T-helper 22 cell (primary cell): ENCODE measurements around the gene FCMR.
"Not testable (repeated sequence)": the region's sequence is repeated elsewhere in the genome, so short reads cannot be mapped to it uniquely, and the experiment has no call there.

Source experiments
- DNase-seq: peaks from one replicate; pipeline ENCODE4 v3.0.0-alpha.2; 2020; ENCODE audit warnings: low read depth

Gene FCMR

DNA sequence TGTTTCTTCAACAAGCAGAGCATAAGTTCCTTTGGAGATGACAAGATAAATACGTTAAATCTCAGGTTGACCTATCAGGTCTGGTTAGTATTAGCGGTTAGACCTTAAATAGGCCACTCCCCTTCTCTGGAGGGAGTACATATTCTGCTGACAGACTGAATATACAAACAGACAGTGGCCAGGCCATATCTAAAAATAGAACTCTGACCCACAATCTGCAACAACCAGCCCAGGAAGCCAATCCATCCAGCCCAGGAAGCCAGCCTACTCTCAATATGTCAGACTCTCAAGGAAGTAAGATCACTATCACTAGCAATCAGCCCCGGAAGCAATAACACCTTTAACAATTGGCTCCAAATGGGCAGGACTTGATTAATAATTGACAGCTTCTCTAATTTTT lies 49.6 kb downstream of the FCMR start:
- DNase-seq = no peak

- no peak for DNase-seq
These were observed 53.5 kb downstream of the FCMR start for GRCh38 chr1:206868264-206868663.

DNA sequence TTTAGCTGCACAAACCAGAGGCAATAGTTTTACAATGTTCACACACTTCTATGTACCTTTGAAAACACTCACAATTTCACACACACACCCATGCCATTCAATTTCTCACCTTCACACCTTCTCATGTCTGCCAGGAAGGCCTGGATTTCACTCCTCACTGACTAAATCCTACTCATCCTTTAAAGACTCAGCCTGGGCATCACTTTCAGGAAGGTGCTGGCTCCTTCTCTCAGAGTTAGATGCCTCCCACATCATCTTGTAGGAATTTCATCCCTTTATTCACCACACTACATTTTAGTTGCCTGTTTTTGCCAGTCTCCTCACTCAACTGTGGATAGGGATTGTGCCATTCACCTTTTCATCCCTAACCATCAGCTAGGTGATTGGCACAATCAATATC lies 54.0 kb downstream of the FCMR start:
- no peak for DNase-seq

- DNase-seq = no peak
These were observed 54.5 kb downstream of the FCMR start for GRCh38 chr1:206867239-206867638.

GRCh38 chr1:206866062-206866461 lies 55.7 kb downstream of the FCMR start:
- no peak for DNase-seq

GRCh38 chr1:206864939-206865671 lies 56.6 kb downstream of the FCMR start, which contains the start of gene IL20:
TSS of gene IL20 (plus strand) at chr1:206865623. CDS start at chr1:206865853, 230 bp downstream.
- peak; percentile 53 for DNase-seq

DNA sequence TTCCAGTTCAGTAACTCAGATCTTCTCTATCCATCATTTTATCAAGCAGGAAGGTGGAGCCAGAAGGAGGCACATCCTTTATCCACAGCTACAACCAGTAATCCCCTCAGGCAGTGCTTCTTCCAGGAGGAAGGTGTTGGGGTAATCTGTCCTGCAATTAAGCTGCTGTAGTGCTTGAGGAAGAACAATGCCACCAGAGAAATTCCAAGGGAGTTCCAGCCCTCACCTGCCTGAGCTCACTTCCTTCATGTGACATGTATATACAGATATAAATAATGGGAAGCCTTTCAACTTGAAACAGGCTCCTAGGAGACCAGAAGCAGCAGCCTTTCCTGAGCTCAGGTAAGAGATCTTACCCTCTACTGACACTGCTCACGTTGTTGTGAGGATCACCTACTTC lies 58.5 kb downstream of the FCMR start:
- no peak for DNase-seq

GRCh38 chr1:206860165-206860564 lies 61.6 kb downstream of the FCMR start:
- no peak for DNase-seq

GRCh38 chr1:206859082-206859521 lies 62.6 kb downstream of the FCMR start:
- DNase-seq = no peak

DNA sequence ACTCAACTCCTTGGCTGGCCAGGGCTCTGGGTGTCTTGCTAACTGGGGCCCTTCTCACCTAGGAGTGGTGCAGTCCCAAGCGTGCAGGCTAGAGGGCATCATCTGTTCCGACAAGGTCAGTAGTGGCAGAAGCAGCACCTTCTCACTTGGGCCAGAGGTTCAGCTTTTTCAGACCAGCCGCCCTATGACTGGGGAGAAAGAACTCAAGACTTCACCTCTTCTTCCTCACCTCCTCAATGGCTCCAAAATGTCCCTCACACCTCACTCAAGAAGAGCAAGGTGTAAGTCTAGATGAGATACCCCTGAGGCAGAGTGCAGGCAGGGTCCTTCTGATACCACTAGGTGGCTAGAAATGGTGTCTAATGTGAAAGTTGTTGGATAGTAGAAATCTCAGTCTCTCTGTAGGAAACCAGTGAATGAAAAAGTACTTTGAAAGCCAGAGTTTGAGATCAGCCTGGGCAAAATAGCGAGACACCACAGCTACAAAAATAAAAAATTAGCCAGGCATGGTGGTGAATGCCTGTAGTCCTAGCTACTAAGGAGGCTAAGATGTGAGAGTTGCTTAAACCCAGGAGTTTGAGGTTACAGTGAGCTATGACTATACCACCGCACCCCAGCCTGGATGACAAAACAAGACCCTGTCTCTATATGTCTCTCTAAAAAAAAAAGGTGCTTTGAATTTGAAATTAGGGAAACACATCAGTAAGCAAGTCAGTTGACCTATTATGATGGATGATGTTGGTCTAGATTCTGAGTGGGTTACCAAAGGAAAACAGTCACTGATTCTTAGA lies 64.9 kb downstream of the FCMR start:
- no peak for DNase-seq

DNA sequence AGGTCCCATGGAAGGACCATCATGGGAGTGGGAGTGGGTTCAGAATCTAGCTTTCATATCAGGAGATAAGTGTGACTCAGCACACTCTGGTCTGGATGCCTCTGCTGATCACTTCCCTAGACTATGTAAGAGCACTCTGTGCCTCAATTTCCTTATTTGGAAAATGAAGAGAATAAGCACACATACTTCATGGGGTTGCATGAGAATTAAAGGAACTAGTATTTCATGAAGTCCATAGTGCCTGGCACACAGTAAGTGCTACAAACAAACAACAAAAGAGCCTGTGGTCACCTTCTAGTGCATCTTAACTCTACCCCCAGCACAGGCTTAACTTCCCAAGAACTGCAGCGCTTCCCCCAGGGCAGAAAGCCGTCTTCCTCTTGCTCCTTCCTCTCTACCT lies 65.9 kb downstream of the FCMR start:
- no peak for DNase-seq

- no peak for DNase-seq
These were observed 67.2 kb downstream of the FCMR start for GRCh38 chr1:206854401-206855129.

DNA sequence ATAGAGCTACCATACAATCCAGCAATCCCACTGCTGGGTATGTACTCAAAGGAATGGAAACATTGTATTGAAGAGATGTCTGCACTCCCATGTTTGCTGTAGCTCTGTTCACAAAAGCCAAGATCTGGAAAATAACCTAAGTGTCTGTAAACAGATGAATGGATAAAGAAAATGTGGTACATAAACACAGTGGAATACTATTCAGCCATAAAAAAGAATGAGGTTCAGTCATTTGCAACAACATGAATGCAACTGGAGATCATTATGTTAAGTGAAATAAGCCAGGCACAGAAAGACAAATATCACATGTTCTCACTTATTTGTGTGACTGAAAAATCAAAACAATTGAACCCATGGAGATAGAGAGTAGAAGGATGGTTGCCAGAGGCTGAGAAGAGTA lies 68.0 kb downstream of the FCMR start:
- DNase-seq = not testable (repeated sequence)
